HT-29 (cell line): ENCODE measurements around the gene ZNF333. TPM values are rescaled to one million over a fixed set of nuclear protein-coding genes. Genes with fewer than 3 reads are reported as not detected.

Experiments used
- total RNA-seq: library from RNA; depleted of rRNA; stranded (reverse); fragments of >200 nt; shearing (Covaris generic); gene quantifications from 2 replicates; pipeline ENCODE4 v1.2.3, GENCODE V29; 2014; rRNA removed

The ZNF333 gene
- total RNA-seq, 1 experiment from 2014 or later, result 2.6 TPM

Other genes with a start within 250 kb of the ZNF333 start
- gene PTGER1, start 214.7 kb upstream of the ZNF333 start, total RNA-seq, result 0.31 TPM in 1 of 2 replicates, not detected in the other
- gene GIPC1, start 193.9 kb upstream of the ZNF333 start, total RNA-seq, result 296 and 305 TPM in 2 replicates
- 77.7 and 79.9 TPM in 2 replicates for gene DNAJB1, start 171.7 kb upstream of the ZNF333 start, total RNA-seq
- 117 and 146 TPM in 2 replicates for gene TECR, start 160.5 kb upstream of the ZNF333 start, total RNA-seq
- 482 and 492 TPM in 2 replicates for gene NDUFB7, start 118.0 kb upstream of the ZNF333 start, total RNA-seq
- not detected in 2 replicates for gene CLEC17A, start 107.0 kb upstream of the ZNF333 start, total RNA-seq
- gene ADGRE3, start 15.2 kb upstream of the ZNF333 start, total RNA-seq, result not detected in 2 replicates
- not detected in 2 replicates for gene ADGRE2, start 88.5 kb downstream of the ZNF333 start, total RNA-seq
- not detected in 2 replicates for gene OR7A5, start 145.1 kb downstream of the ZNF333 start, total RNA-seq
- gene OR7C1, start 145.1 kb downstream of the ZNF333 start, total RNA-seq, result not detected in 2 replicates
- gene OR7A10, start 158.9 kb downstream of the ZNF333 start, total RNA-seq, result not detected in 2 replicates
- gene OR7A17, start 196.1 kb downstream of the ZNF333 start, total RNA-seq, result not detected in 2 replicates